PFSK-1 (cell line): ENCODE data around the gene ETS2.

Experiments used
- FOXP2 ChIP-seq: optimal IDR thresholded peaks from 2 replicates; pipeline ENCODE3; 2011; ENCODE audit warnings: borderline replicate concordance, control low read depth, inconsistent platforms; ENCODE audit not compliant: insufficient read depth; ENCODE audit errors: extremely low read length, extremely low read depth
- POLR2AphosphoS5 ChIP-seq: IDR thresholded peaks from 2 replicates; pipeline ENCODE4 v1.6.1; 2012; ENCODE audit warnings: low read depth, mild to moderate bottlenecking, control low read depth, low read length, moderate library complexity

DNA sequence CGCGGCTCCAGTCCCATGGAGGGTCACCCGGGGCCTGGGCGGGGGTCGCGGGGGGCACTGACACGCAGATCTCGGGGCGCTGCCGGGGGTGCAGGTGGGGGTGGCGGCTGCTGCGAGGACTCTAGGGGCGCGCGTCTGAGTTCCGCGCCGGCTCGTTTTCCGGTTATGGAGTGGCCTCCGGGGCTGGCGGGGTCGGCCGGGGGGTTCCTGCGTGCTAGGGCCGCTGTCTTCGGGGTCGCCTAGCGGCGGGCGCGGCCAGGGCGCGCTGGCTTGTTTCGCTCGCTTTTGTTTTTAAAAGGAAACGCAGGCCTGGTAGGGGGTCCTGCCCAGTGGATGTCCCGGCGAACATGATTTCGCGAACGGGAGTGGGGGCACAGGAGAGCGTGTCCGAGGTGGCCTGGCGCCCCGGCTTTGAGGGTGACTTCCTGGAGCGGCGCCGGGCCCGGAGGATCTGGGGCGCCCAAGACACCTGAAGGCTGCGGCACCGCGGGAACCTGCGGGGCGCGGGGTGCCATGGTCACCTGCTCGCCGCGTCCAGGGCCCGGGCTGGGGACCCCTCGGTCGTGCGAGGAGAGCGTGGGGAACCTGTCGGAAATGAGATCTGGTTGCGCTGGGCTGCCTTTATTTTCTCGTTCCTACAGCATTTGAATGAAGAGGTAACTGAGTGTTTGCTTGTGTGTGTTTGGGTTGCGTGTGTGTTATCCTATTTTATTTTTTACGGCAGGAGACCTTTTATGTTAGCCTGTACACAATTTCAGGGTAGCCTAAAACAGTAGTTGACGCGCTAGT, 618 bp downstream of the ETS2 start:
- TF ChIP-seq POLR2AphosphoS5 (no peak), FOXP2 (no peak)
